ENCODE measurements around the gene FAM177B.

- TF ChIP-seq PATZ1 (CRISPR knock-in tag; IDR thresholded peaks at IDR 0.05; ENCODE audit: borderline replicate concordance) (no peak), POU6F1 (CRISPR knock-in tag; IDR thresholded peaks at IDR 0.05; ENCODE audit: borderline replicate concordance, low read depth) (no peak), ARNTL (CRISPR knock-in tag; IDR thresholded peaks at IDR 0.05; ENCODE audit: borderline replicate concordance, low read depth) (no peak), ZNF565 (CRISPR knock-in tag; conservative IDR thresholded peaks at IDR 0.05; ENCODE audit: low read depth) (no peak)
Observed at GRCh38 chr1:222768592-222768991, 31.6 kb downstream of the FAM177B start.

All from SK-N-SH treated with all-trans-retinoic acid at 6 μM for 48 hours (cell line).